Karpas-422 (cell line): ENCODE results near the gene SYT1. TPM values are rescaled to one million over a fixed set of nuclear protein-coding genes. Genes with fewer than 3 reads are reported as not detected.

ENCODE experiments used
- DNase-seq: peaks from one replicate; pipeline ENCODE4 v3.0.0-alpha.2; 2015
- H2AFZ ChIP-seq: fragments of 200-600 bp; sonication (generic); 2 replicates; pipeline ENCODE4 v1.6.1; 2014; ENCODE audit warnings: antibody characterized with exemption, low read length, mixed read lengths
- H3K27ac ChIP-seq: fragments of 200-600 bp; sonication (generic); 2 replicates; pipeline ENCODE4 v1.5.1; 2014; ENCODE audit warnings: mild to moderate bottlenecking, low read length, moderate library complexity
- H3K27me3 ChIP-seq: fragments of 200-600 bp; sonication (generic); 2 replicates; pipeline ENCODE4 v1.6.1; 2014; ENCODE audit warnings: low read length, mixed read lengths
- H3K36me3 ChIP-seq: fragments of 200-600 bp; sonication (generic); 2 replicates; pipeline ENCODE4 v1.6.1; 2014; ENCODE audit warnings: low read length, mixed read lengths; ENCODE audit not compliant: insufficient read depth
- H3K4me1 ChIP-seq: fragments of 200-600 bp; sonication (generic); 2 replicates; pipeline ENCODE4 v1.6.1; 2014; ENCODE audit warnings: mild to moderate bottlenecking, low read length, mixed read lengths
- H3K4me2 ChIP-seq: fragments of 200-600 bp; sonication (generic); 2 replicates; pipeline ENCODE4 v1.6.1; 2014; ENCODE audit warnings: low read length, low read depth, mild to moderate bottlenecking; ENCODE audit not compliant: poor library complexity, severe bottlenecking
- H3K4me3 ChIP-seq: fragments of 200-600 bp; sonication (generic); 2 replicates; pipeline ENCODE4 v1.5.1; 2014; ENCODE audit warnings: mild to moderate bottlenecking, antibody characterized with exemption, low read length, mixed read lengths
- H3K79me2 ChIP-seq: fragments of 200-600 bp; sonication (generic); 2 replicates; pipeline ENCODE4 v1.6.1; 2014; ENCODE audit warnings: mild to moderate bottlenecking, low read length, mixed read lengths
- H3K9ac ChIP-seq: fragments of 200-600 bp; sonication (generic); 2 replicates; pipeline ENCODE4 v1.6.0; 2014; ENCODE audit warnings: low read length
- H3K9me2 ChIP-seq: fragments of 200-600 bp; sonication (generic), shearing (Covaris generic); replicated peaks from 2 replicates; pipeline ENCODE4 v1.6.0; 2014; ENCODE audit warnings: mild to moderate bottlenecking, low read length, moderate library complexity; ENCODE audit not compliant: insufficient read depth
- H3K9me3 ChIP-seq: fragments of 300-700, 200-600 bp; sonication (generic); 2 replicates; pipeline ENCODE4 v1.6.1; 2014; ENCODE audit warnings: low read length, mixed read lengths
- H4K20me1 ChIP-seq: fragments of 200-600 bp; sonication (generic); 2 replicates; pipeline ENCODE4 v1.6.1; 2014; ENCODE audit warnings: mild to moderate bottlenecking, antibody characterized with exemption, low read length, low read depth; ENCODE audit not compliant: insufficient read depth
- total RNA-seq: library from RNA; depleted of rRNA; stranded (reverse); fragments of >200 nt; shearing (Covaris generic); gene quantifications from 2 replicates; pipeline ENCODE4 v1.2.3, GENCODE V29; 2014; ENCODE audit warnings: low replicate concordance

The SYT1 gene
- total RNA-seq, 1 experiment from 2014 or later, result not detected

- no peak overlapping the region for H3K9ac ChIP-seq
- no peaks in the 10 kb centered on the region for H3K79me2 ChIP-seq
- H3K4me1 ChIP-seq, result no peaks in the 10 kb centered on the region
- no peak for DNase-seq
- H2AFZ ChIP-seq, result no peak overlapping the region
- H3K36me3 ChIP-seq, result no peaks in the 10 kb centered on the region
- no peak overlapping the region for H3K4me2 ChIP-seq
- H3K9me3 ChIP-seq, result no peaks in the 10 kb centered on the region
- no peak overlapping the region for H3K4me3 ChIP-seq
- no peak overlapping the region for H3K27ac ChIP-seq
- no peaks in the 10 kb centered on the region for H4K20me1 ChIP-seq
- no peaks in the 10 kb centered on the region for H3K27me3 ChIP-seq
- H3K9me2 ChIP-seq, result no peaks in the 10 kb centered on the region
These were observed 73.9 kb downstream of the SYT1 start for GRCh38 chr12:78938341-78939084.

GRCh38 chr12:78949532-78949931 lies 85.0 kb downstream of the SYT1 start:
- Histone ChIP-seq H3K27me3 (no peaks in the 10 kb centered on the region), H3K79me2 (no peaks in the 10 kb centered on the region), H3K9me3 (no peaks in the 10 kb centered on the region), H2AFZ (no peak overlapping the region), H4K20me1 (no peaks in the 10 kb centered on the region), H3K36me3 (no peaks in the 10 kb centered on the region), H3K4me3 (no peak overlapping the region), H3K27ac (no peak overlapping the region), H3K4me1 (no peaks in the 10 kb centered on the region), H3K9me2 (no peaks in the 10 kb centered on the region), H3K9ac (no peak overlapping the region), H3K4me2 (no peak overlapping the region)
- DNase-seq, result no peak

DNA sequence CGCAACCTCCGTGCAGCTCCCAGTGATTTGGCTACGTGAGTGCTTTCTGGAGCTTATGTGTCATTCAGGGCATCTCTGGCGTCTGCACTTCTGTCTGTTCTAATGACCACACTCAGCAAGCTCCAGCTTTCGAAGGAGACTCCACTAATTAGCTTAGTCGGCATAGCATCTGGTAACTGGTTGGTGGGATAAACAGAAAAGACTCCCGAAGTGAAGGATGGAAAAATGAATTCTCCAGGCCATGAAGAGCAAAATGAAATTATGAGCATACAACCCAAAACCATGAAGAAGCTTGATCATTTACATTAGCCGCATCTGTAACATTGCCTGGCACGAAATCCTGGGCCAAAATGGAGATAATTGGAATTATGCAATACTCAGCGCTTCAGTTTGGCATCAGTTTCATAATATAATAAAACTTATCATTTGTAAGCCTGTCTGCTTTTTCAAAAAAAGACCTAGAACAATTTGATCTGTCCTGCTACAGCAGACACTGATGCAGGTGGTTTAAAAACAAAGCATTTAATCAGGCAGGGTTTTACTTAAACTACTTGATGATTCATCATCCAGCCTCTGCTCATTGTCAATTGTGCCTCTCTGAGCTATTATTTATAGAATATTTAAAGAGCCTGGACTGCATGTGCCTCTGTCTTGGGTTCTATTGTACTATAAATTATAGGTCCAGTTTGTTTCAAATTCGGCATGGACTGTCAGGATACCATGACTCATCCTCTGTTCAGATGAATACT lies 87.4 kb downstream of the SYT1 start:
- no peaks in the 10 kb centered on the region for H3K4me1 ChIP-seq
- no peak overlapping the region for H3K27ac ChIP-seq
- H3K36me3 ChIP-seq, result no peaks in the 10 kb centered on the region
- H3K9ac ChIP-seq, result no peak overlapping the region
- no peaks in the 10 kb centered on the region for H3K9me2 ChIP-seq
- H3K9me3 ChIP-seq, result no peaks in the 10 kb centered on the region
- no peaks in the 10 kb centered on the region for H3K79me2 ChIP-seq
- no peak overlapping the region for H2AFZ ChIP-seq
- no peaks in the 10 kb centered on the region for H3K27me3 ChIP-seq
- no peaks in the 10 kb centered on the region for H4K20me1 ChIP-seq
- DNase-seq, result no peak
- no peak overlapping the region for H3K4me2 ChIP-seq
- no peak overlapping the region for H3K4me3 ChIP-seq

GRCh38 chr12:78952552-78952929 lies 88.0 kb downstream of the SYT1 start:
- DNase-seq, result no peak
- Histone ChIP-seq H3K4me2 (no peak overlapping the region), H3K79me2 (no peaks in the 10 kb centered on the region), H4K20me1 (no peaks in the 10 kb centered on the region), H3K9me2 (no peaks in the 10 kb centered on the region), H3K4me3 (no peak overlapping the region), H3K4me1 (no peaks in the 10 kb centered on the region), H3K36me3 (no peaks in the 10 kb centered on the region), H3K27me3 (no peaks in the 10 kb centered on the region), H2AFZ (no peak overlapping the region), H3K27ac (no peak overlapping the region), H3K9me3 (no peaks in the 10 kb centered on the region), H3K9ac (no peak overlapping the region)

GRCh38 chr12:78958941-78959340 lies 94.4 kb downstream of the SYT1 start:
- no peak overlapping the region for H3K4me3 ChIP-seq
- no peaks in the 10 kb centered on the region for H3K9me2 ChIP-seq
- H3K4me1 ChIP-seq, result no peaks in the 10 kb centered on the region
- no peaks in the 10 kb centered on the region for H4K20me1 ChIP-seq
- no peaks in the 10 kb centered on the region for H3K36me3 ChIP-seq
- H3K79me2 ChIP-seq, result no peaks in the 10 kb centered on the region
- no peaks in the 10 kb centered on the region for H3K27me3 ChIP-seq
- H3K27ac ChIP-seq, result no peak overlapping the region
- no peaks in the 10 kb centered on the region for H3K9me3 ChIP-seq
- DNase-seq, result no peak
- no peak overlapping the region for H2AFZ ChIP-seq
- no peak overlapping the region for H3K9ac ChIP-seq
- H3K4me2 ChIP-seq, result no peak overlapping the region

GRCh38 chr12:78959556-78959955 lies 95.0 kb downstream of the SYT1 start:
- Histone ChIP-seq H3K4me2 (no peak overlapping the region), H3K4me1 (no peaks in the 10 kb centered on the region), H3K9me3 (no peaks in the 10 kb centered on the region), H3K36me3 (no peaks in the 10 kb centered on the region), H3K27me3 (no peaks in the 10 kb centered on the region), H3K9me2 (no peaks in the 10 kb centered on the region), H3K4me3 (no peak overlapping the region), H3K27ac (no peak overlapping the region), H3K9ac (no peak overlapping the region), H2AFZ (no peak overlapping the region), H3K79me2 (no peaks in the 10 kb centered on the region), H4K20me1 (no peaks in the 10 kb centered on the region)
- no peak for DNase-seq

DNA sequence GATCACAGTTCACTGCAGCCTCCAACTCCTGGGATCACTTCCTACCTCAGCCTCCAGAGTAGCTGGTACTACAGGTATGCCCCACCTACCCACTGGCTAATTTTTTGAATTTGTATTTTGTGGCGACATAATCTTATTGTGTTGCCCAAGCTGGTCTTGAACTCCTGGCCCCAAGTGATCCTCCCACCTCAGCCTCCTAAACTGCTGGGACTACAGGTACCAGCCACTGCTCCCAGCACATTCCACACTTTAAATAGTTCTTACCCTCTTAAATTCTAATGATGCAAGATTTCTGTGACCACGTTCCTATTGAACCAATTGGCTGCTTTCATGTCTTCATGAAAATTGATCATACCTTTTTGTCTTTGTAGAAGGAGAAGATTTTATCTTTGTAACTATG lies 96.6 kb downstream of the SYT1 start:
- no peaks in the 10 kb centered on the region for H3K79me2 ChIP-seq
- no peak for DNase-seq
- no peaks in the 10 kb centered on the region for H3K36me3 ChIP-seq
- no peak overlapping the region for H2AFZ ChIP-seq
- H3K9me2 ChIP-seq, result no peaks in the 10 kb centered on the region
- H3K4me1 ChIP-seq, result no peaks in the 10 kb centered on the region
- no peaks in the 10 kb centered on the region for H4K20me1 ChIP-seq
- H3K27ac ChIP-seq, result no peak overlapping the region
- H3K9ac ChIP-seq, result no peak overlapping the region
- H3K4me3 ChIP-seq, result no peak overlapping the region
- no peaks in the 10 kb centered on the region for H3K9me3 ChIP-seq
- H3K4me2 ChIP-seq, result no peak overlapping the region
- H3K27me3 ChIP-seq, result no peaks in the 10 kb centered on the region

GRCh38 chr12:78963439-78964227 lies 99.1 kb downstream of the SYT1 start:
- Histone ChIP-seq H2AFZ (no peak overlapping the region), H3K9me3 (no peaks in the 10 kb centered on the region), H4K20me1 (no peaks in the 10 kb centered on the region), H3K27ac (no peak overlapping the region), H3K4me3 (no peak overlapping the region), H3K4me1 (no peaks in the 10 kb centered on the region), H3K79me2 (no peaks in the 10 kb centered on the region), H3K9ac (no peak overlapping the region), H3K36me3 (no peaks in the 10 kb centered on the region), H3K27me3 (no peaks in the 10 kb centered on the region), H3K4me2 (no peak overlapping the region), H3K9me2 (no peaks in the 10 kb centered on the region)
- DNase-seq, result no peak
